GM18505 (cell line): ENCODE measurements around the gene SYDE2.

Experiments
- ATAC-seq: cut with Tn5 transposase; IDR thresholded peaks from one replicate; pipeline ENCODE4 v1.9.1; 2021; ENCODE audit not compliant: unreplicated experiment
- POLR2A ChIP-seq: IDR thresholded peaks from 4 replicates; pipeline ENCODE4 v1.6.1; 2011; ENCODE audit warnings: borderline replicate concordance; ENCODE audit not compliant: insufficient read depth, insufficient read length; ENCODE audit errors: extremely low read depth

Gene SYDE2

DNA sequence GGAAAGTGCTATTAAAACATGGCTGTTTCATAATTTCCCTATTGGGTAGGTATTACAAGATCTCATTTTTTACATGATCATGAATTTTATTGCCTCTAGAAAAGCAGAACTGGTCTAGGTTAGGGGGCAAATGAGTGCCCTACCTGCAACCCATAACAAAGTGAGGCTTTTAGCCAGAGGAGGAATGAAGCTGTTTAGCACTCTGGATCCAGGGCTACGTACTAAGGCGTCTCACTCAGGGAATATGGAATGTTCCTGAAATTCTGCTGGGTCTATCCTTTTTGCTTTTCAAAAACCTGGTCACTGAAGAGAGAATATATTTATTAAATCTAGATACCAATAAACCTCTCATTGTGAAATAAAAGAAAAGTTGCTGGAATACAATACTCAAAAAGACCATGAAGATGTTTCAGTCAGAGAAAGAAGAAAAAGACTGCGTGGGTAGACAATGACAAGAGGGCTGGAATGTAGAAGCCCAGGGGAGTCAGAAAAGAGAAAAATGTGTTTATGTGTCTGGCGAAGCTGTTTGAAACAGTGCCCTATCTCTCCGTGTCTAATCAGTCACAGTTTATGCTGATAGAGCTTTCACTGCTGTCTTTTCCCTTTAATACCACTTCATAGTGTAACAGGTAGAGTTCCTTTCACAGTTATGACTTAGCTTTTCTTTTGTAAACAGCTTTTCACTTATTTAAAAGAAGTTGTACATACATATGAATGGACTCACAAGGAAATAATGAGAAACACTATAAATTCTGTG lies 25.0 kb upstream of the SYDE2 start:
- no peak for ATAC-seq
- no peak for TF ChIP-seq POLR2A

DNA sequence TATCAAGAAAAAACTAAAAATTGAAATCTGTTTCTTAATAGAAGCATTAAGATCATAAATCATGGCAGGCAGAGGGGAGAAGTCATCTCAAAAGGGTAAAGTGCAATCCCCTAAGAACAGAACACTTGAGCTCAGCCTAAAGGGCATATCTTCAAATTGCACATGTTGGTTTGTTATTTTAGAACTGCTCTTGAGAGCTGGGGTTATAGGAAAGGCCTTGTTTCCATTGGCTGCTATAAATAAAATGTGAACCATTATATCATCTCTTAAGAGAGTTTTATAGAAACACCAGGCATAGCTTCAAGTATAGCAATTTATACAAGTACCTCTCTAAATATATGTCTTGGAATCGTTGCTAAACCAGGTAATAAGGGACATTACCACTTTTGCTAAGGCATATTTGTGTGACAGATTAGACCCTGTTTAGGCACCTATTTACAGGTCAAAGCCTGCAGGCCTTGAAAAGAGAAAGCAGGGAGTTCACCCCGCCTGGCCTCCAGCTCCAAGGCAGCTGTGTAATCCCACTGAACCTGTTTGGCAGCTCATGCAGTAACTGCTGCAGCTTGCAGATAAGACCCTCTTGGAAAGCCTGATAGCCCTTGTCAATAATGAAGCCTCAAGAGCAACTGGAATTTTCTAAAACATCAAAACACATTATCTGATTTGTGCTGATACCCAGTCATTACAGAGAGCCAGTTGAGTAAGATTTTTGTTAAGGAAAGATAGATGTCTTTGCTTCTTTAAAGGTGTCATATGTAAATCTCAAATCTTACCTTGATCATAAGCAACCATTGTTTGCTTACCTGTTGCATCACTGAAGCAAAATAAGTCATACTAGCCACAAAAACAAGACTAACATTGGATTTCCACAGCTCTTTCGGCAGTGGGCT lies 24.2 kb upstream of the SYDE2 start:
- no peak for ATAC-seq
- TF ChIP-seq POLR2A = no peak

DNA sequence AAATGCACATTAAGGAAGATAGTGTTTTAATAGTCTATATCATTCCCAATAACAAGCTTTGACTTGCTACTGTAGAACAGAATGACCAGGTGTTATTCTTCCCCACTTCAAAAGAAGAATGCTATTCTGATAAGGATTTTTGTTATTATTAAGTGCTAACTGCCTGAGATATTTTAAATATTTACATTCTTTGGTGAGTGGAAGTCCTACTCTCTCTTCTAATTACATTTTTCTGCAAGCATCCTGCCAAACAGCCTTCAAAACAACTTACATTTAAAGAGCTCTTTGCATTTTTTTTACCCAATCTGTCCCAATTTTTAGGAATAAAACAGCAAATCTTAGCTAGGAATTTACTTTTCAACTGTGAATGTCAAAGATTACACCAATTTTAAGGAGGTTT lies 23.5 kb upstream of the SYDE2 start:
- ATAC-seq = no peak
- no peak for TF ChIP-seq POLR2A

DNA sequence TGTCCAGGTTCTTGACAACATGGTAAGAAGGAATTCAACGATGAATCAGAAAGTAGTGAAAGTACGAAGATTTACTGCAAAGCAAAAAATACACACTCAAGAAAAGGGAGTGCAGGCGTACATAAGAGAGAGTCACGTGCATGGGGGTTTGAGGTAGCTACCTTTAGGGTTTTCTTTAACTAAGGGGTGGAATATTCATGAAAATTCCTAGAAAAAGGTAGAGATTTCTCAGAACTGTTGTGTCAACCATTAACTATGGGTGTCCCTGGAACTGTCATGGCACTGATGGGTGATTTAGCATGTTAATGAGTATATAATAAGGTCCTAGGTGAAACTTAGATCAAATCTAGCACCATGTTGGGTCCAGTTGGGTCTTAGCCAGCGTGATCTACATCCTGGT lies 22.5 kb upstream of the SYDE2 start:
- ATAC-seq = no peak
- TF ChIP-seq POLR2A = no peak

DNA sequence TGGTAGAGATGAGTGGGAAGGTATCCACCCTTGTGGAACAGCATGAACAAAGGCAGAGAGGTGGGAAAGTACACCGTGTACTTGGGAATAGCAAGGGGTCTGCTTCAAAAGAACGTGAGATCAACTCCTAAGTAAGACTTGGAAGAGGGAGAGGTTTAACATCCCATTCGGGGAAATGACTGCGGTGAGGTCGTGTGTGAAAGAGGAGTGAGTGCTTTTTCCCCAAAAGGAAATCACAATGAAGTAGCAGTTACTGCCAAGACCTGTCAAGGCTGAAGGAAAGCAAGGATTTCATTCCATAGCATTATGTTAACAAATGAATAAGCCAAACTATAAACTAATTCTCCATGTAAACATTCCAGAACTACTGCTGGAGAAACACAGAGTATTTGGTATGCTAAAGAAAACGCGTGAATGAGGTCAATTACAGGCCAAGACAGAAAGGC lies 20.0 kb upstream of the SYDE2 start:
- no peak for ATAC-seq
- TF ChIP-seq POLR2A = no peak

DNA sequence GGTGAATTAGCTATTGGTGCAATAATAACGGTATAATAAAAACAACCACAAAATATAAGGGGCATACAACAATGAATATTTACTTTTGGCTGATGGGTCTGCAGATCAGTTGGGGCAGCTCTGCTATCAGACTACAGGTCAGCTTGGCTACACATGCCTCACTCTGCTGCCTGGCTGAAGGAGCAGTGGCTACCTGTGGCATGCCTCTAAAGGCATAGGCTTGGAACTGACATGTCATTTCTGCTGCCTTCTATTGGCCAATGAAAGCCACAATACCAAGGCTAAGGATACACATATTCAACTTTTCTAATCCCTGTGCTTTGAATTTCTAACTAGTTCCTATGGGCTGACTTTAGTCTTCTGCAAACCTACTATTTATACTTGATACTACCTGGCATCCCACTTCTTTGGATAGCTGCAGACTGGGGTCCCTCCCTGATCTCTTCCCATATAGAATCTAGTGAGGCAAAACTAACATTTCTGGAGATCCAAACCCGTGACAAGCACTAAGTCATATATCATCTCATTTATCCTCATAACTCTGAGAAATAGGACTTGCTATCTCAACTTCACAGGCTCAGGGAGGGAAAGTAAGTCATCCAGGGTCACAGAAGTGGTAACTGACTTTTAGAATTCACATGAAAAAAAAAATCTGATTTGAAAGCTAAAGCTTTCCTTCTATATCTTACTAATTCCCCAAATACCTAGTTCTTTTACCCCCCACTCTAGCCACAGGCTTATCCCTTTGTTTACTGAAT lies 19.2 kb upstream of the SYDE2 start:
- ATAC-seq = no peak
- TF ChIP-seq POLR2A = no peak

DNA sequence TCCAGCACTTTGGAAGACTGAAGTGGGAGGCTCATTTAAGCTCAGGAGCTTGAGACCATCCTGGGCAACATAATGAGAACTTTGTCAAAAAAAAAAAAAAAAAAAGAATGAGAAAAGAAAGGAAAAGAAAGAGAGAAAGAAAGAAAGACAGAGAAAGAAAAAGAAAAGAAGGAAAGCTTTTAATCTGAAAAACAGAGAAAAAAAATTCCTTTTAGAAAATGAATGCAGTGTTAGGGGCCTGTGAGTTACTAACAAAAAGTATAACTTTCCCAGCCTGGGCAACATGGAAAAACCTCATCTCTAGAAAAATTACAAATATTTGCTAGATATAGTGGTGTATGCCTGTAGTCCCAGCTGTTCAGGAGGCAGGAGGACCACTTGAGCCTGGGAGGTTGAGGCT lies 15.9 kb upstream of the SYDE2 start:
- no peak for ATAC-seq
- no peak for TF ChIP-seq POLR2A

DNA sequence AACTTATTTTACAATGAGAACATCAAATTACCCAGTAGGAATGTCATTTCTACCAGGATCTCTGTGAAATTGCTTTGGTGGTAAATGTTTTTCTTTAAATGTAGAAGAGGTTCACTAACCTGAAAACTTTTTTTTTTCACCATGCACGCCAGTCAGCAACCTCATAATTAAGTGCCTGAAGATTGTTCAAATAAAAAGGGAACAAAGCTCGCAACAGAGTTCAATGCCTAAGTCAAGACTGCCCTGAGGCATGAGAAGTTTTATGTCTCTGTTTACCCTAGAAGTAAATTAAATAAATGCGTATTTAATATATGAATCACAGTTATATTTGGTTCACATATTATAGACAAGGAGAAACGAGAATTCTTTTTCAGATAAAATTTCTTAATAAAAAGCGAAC lies 13.8 kb upstream of the SYDE2 start:
- no peak for TF ChIP-seq POLR2A
- no peak for ATAC-seq

DNA sequence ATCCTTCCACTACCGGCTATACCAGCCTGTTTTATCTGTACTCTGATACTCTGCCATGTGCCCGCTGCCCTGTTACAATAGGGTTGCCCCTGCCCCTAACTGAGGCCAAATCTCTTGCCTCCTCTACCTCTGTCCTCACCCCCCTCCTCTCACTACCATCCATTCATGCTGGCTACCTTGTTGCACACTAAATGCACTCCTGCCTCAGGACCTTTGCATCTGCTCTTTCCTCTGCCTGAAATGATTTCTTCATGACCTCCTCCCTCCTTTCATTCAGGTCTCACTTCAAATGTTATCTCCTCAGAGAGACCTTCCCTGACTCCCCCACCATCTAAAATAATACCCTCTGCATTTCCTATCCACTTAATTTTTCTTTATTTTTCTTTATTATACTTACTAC lies 7.7 kb upstream of the SYDE2 start:
- no peak for ATAC-seq
- TF ChIP-seq POLR2A = no peak

DNA sequence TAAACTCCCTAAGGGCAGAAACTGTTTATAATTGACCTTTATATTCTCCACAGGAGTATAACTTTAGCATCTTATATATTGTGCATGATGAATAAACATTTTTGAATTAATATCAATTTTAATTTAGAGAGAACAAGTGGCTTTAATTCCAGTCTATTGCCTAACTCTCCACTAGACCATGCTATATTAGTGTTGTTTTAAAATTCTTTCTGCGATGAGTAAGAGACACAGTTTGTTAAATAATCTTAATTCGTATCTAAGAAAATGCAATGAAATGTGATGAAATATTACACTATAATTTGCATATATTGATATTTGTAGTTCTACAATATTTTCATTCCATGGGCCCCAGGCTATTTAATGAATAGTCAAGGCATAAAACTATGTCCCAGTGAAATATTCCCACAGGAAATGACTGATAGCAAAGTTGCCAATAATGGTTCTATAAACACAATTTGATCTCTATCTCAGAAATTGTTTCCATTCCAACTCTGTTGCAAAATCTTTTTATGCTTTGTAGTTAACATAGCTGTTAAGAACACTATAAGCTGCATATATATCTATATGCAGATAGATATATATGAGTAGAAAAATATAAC lies 2.9 kb upstream of the SYDE2 start:
- no peak for TF ChIP-seq POLR2A
- no peak for ATAC-seq

DNA sequence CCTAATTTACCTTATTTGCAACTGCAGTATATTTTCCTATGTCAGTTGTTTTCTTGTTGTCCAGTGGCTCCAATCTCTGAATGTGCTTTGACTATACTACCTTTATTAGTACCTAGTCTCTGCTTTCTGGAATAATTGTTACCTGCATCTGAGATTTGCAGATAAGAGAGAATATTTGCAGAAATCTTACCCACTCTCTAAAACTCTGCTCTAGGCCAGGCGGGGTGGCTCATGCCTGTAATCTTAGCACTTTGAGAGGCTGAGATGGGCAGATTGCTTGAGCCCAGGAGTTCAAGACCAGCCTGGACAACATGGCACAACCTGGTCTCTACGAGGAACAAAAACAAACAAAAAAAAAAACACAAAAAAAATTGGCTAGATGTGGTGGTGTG lies 2.0 kb upstream of the SYDE2 start:
- TF ChIP-seq POLR2A = no peak
- no peak for ATAC-seq

DNA sequence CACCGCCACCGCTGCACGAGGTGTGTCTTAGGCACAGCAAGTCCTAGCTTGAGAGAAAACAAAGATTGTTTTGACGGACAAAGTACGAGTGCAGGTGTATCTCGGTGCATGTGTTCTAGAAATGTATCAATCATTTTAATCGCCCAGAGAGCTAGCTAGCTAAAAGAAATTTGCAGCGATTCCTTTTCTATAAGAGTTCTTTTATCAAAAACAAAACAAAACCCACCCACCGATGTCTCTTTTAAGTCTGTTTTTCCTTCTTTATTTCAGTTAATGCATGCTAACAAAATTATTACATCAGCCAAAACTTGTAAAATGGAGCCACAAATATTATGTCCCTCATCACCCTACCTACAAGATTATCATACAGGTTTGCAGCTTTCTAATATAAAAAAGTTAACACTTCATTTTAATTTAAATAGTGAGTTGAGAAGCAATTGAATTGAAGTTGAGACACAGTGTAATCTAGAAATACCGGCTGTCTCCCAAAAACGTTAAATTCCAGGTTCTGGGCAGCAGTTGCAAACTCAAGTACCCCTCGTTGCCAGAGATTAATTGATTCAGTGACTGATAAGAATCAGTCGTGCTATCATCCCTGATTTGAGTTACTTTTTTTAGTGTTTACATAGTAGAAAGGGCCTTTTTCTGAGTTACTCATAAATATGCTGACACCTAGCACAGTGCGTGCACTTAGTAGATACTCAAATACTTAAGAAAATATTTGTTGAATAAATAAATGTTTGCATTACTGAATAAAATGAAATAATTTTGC lies 1.5 kb upstream of the SYDE2 start:
- no peak for TF ChIP-seq POLR2A
- peak; percentile 6 for ATAC-seq

DNA sequence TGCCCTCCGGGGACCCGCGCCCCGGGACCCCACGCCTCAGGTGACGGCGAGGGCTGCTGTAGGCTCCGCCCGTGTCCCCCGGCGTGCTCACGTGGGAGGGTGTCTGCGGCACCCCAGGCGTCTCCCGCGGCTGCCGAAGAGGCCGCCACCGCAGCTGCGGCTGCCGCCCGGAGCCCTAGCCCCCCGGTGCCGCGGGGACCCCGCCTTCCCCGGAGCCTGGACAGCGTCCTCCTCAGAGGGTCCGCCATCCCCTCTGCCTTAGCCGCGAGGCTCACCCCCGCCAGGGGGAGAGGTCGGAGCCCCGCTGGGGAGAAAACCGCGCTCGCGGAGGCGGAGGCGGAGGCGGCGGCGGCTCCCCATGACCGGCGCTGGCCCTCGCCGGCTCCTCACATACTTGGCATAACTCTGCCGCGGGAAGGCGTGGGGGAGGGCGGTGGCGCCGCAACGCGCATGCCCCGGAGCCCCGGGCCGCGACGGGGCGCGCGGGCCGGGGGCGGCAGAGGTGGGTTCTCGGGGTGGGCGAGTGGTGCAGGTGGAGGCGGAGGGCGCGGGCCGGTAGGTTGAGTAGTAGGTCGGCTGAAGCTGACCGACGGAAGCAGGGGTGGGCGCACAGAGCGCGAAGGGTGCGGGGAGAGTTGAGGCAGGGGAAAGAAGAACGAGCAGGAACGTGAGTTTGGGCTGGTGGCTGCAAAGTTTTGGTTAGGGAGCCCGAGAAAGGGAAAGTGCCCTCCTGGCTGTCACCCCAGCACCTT lies 700 bp upstream of the SYDE2 start:
- ATAC-seq = peak; percentile 60
- no peak for TF ChIP-seq POLR2A
